Left colon (tissue), 2 donors: ENCODE data around the gene CATSPER3. TPM values are rescaled to one million over a fixed set of nuclear protein-coding genes. Genes with fewer than 3 reads are reported as not detected.

Experiments
- ATAC-seq: fragments of 200-7000 bp; cut with Tn5 transposase; one replicate; pipeline ENCODE4 v1.9.1; 2020; ENCODE audit warnings: mild to moderate bottlenecking, moderate library complexity
- DNase-seq, 2 donors: peaks; one replicate each; pipeline ENCODE4 v3.0.0-alpha.2; 2020
- intact Hi-C, 2 donors: fragments of 100-400 bp; cut with DNase I in 1 of 2; cut with micrococcal nuclease in 1 of 2; formaldehyde crosslinking; loops; one replicate each; pipeline versions ENCODE4 v1.11.2 to v1.14.0; 2022; cut with DNase I, micrococcal nuclease
- microRNA-seq, 2 donors: library from miRNA; unstranded; fragments of <30 nt; microRNA quantifications; one replicate each; pipeline versions ENCODE4 v1.1.0 to v1.2.0, GENCODE V29; 2020
- total RNA-seq, 2 donors: library from RNA; stranded (reverse); fragmentation: NEBNext Ultra II Directional; extraction: Animal tissue kit (Norgen Biotek cat#: 25700); gene quantifications; one replicate each; pipeline ENCODE4 v1.2.1, GENCODE V29; 2021
- donor health status: DM: no; HTN: no; CAD: no.
- donor health status: DM: yes; HTN: yes; CAD: no.

CATSPER3 gene
- total RNA-seq, 2 donors from 2014 or later = 0.70 to 1.1 TPM

DNA sequence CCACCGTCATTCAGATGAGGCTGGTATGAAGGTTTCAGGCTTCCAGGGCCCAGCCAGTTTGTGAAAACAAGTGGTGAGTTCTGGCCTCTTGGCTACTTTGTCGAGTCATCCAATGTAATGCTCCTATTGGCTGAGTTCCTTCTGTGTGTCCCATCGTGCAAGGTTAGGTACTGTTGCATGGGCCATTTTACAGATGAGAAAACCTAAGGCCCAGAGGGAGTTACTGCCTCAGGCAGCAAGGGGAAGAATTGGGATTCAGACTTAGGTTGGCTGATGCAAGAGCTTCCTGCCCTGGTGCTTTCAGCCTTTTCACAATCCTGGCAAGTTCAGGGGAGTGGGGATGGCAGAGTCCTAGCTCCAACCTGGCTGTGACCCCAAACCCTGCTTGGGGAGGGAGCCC lies 83.7 kb downstream of the CATSPER3 start:
- no peak for DNase-seq
- intact Hi-C loops = no loop called here
- no peak for ATAC-seq

DNA sequence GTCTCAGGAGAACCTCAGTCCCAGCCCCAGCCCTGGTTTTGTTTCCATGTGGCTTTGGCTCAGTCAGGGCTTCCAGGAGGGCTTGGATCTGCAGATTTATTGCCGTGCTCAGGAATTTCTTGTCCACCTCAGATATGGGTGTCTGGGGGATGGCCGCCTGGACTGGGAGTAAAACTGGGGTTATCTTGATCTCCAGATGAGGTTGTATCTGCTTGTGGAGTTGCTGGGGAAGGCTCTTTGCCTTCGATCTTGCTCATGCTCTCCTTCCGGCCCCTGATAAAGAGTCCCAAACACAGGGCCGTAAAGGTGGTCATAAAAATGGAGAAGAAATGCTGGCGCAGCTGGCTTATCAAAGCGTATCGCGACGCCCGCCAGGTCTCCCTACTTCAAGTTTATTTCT lies 84.2 kb downstream of the CATSPER3 start:
- DNase-seq (no peak), ATAC-seq (no peak)
- intact Hi-C loops = no loop called here

DNA sequence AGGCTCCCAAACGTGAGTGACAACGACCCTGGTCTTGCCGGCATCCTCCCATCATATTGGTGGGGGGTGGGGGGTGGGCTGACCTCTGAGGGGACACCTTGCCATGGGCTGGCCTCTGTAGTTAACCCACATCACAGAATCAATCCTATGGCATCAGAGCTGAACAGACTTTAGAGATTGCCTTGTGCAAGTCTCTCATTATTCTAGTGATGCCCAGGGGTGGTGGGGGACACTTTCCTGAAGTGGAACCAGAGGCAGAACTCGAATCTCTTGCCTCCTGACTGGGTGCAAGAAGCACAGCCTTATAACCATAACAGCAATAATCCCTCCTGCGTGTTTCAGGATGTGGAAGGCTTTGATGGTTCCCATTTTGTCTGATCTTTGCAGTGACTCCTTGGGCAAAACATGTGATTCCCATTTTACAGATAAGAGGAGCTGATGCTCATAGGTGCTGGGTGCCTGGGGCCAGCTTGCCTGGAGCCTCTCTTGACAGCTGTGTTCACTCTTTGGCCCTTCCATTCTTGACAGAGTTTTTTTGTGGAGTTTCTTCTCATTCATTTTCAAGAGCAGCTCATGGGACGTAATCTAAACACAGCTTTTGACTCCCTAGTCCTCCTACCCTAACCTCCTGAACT lies 84.9 kb downstream of the CATSPER3 start:
- ATAC-seq (no peak), DNase-seq (no peak)
- intact Hi-C loops = no loop called here

DNA sequence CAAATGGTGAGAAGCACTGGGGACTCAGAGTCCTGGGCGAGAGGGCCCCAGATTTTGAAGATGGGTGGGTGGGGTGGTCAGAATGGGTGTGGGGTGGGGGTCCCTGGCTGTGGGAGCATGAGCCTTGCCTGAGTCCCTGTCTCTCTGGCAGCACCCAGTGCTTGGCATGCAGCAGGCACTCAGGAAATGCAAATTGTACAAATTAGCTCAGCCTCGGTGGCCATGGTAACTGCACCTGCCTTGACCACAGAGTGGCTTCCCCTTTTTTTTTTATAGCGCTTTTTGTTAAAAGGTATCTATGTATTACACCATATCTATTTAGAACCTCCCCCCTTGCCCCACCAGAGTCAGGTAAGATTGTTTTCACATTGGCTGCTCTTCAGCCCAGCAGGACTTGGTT lies 85.6 kb downstream of the CATSPER3 start:
- no peak for ATAC-seq
- intact Hi-C loops = no loop called here
- DNase-seq = peak in 1 of 2 donors; percentile 36

DNA sequence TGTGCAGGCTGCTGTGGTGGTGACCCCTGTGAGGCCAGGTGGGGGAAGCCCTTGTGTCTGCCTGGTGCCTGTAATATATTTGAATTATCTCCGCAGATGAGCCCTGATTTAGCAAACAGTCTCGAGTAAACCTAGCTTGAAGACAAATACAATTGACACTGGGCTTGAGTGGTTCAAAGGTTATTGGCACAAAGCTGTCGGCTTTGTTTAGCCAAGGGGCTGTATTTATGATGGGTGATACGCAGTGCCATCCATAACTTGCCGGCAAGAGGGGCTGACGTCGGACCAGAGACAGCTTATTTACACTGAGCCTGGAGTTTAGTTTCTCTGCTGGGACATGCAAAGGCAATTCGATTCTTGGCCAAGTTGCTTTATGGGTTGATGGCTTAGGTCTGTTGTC lies 86.3 kb downstream of the CATSPER3 start:
- DNase-seq = no peak

DNA sequence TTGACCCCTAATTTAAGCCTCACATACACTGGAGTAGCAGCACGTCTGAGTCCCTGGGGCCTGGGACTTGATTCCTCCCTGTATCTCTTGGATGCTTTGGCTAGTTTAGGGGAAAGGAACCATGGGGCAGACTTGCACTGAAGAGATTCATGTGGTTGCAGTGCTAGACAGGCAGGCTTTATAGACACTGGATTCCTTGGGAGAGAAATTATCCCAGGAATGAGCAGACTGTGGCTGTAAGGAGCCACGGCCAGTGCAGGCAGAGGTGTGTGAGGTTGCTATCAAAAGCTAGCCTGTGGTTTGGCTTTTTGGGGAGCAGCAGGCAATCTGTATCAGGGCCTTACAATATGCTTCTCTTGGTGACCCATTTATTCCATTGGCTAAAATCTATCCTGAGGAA lies 86.8 kb downstream of the CATSPER3 start:
- ATAC-seq (no peak), DNase-seq (no peak)
- intact Hi-C loops = no loop called here

More for the DNA sequence above, 86.3 kb downstream of the CATSPER3 start:
- intact Hi-C loops = no loop called here
- no peak for ATAC-seq

DNA sequence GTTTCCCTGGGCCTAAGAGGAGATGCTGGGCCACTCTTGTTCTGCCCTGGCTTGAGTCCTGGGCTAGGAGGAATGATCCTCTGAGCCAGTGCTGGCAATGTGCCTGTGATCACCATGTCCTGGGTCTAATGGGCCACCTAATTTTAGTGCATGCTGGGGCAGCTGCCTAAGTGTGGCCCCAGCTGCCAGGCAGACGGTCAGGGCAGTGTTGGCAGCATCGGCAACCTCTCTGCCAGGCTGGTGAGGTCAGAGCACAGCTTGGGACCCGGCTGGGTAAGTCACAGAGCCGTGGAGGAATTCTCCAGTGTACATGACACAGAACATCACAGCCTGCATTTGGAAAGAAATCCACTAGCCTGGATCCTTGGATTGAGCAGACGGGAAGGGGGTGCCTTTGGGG lies 87.7 kb downstream of the CATSPER3 start:
- ATAC-seq (no peak), DNase-seq (no peak)
- intact Hi-C loops = no loop called here

DNA sequence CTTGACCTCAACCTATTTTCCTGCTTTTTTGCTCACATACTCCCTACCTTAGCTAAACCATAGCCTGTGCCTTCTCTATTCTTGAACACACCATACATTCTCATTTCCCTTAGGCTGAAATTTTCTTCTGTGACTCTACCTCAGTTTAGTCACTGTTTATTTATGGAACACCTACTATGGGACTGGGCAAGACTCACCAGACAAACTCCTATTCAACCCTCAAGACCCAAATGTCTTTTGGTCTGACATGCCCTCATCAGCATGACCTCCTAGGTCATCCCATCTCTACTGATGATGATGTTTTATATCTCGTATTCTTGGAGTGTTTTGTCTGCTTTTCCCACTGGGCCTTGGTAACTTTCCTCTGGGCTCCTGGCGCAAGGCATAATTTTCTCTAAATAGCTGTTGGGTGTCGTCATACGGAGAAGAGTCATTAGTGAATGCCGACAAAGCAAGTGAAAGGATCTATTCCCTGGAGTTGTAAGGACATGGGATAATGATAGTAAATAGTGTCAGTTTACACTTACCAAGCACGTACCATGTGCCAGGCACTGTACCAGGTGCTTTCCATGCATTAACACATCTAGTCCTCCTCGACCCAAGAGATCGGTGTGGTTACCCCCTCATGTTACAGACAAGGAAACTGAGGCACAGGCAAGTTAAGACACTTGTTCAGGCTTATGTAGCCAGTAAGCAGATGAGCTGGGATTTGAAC lies 88.8 kb downstream of the CATSPER3 start:
- ATAC-seq (no peak), DNase-seq (no peak)
- intact Hi-C loops = no loop called here

DNA sequence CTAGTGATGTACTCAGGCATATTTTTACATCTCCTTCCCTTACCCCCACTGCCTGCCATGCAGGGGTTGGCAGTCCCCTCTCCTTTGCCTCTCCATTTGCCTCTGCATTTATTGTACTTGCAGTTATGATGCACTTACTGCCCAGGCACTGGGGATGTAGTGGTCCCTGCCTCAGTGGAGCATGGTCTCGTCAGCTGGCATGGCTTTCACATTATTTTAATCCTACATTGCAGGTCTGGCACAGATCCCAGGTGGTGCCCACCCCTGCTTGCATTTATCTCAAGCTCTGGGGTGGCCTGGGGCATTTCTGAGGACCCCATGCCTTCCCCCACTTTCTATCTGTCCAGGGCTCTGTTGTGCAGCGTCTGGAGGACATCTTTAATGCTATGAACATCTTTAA lies 89.5 kb downstream of the CATSPER3 start:
- intact Hi-C loops = no loop called here
- DNase-seq (no peak), ATAC-seq (no peak)

DNA sequence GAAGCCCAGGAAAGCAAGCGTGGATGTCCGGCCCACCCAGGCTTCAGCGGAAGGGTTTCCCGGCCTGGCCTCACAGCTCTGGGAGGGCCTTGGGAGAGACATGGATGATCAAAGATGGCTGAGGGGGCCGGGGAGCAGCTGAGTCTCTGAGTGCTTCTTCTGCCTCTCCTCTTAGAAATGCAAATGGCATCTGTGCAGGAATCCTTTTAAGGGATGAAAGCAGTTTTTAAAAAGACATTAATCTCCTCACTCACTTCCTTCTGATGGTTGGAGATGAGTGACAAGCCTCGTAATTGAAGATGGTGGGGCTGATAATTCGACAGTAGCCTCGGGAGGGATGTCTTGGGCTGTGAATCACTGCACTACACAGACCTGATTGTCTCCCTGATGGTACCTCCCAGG lies 90.6 kb downstream of the CATSPER3 start:
- DNase-seq (no peak), ATAC-seq (no peak)
- intact Hi-C loops = no loop called here

DNA sequence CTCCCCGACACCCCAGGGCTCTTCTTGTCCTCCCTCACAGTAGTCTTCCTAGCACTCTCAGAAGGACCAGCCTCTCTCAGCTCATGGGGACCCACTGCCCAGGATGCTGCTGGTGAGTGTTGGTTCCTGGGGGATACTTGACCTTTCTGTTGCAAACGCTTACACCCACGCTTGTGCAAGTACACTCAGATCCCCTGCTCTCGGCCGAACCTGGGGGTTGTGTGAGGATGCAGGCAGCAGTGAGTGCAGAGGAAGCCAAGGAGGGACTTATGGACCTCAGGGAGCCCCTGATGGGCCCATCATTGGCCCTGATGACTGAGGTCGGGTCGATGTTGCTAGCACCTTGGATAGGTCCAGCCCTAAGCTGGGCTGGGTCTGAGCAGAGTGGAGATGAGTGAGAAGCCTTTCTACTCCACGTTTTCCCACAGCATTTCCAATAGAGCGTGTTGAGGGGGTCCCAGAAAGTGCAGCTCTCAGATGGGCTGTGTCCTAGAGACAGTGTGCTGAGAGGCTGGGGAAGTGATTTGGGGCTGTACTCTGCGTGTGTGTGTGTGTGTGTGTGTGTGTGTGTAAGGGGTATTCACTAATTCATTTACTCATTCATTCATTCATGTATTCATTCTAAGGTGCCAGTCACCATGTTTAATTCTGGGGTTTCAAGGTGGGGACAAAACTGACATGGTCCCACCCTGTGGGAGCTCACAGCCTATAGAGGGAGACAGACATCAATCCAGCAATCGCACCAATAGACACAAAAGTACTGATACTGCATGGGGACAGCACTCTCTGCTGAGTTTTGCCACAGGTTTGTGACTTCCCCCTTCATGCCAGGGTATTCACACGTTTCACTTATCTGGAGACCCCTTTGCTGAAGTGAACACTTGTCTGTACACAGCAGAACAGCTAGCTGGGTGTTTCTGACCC lies 91.6 kb downstream of the CATSPER3 start:
- DNase-seq (no peak), ATAC-seq (no peak)
- intact Hi-C loops = no loop called here

DNA sequence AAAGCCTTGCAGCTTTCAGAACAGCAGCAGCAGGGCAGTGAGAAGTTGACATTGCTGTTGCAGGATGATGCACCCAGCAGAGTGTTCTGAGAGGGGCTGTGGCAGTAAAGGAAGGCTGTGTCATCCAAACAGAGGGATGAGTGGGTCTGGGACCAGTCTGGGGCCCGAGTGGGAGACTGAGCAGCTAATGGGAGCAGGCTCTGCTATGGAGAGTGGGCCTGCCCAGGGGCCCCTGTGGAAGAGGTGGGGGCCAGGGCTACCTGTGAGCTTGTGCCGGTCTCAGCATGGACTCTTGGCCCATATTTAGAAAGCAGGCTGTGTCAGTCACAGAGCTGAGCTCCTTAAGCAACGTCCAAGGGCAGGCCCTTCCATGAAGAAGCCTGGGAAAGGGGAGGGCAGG lies 92.3 kb downstream of the CATSPER3 start:
- no peak for DNase-seq
- intact Hi-C loops = no loop called here
- ATAC-seq = no peak

DNA sequence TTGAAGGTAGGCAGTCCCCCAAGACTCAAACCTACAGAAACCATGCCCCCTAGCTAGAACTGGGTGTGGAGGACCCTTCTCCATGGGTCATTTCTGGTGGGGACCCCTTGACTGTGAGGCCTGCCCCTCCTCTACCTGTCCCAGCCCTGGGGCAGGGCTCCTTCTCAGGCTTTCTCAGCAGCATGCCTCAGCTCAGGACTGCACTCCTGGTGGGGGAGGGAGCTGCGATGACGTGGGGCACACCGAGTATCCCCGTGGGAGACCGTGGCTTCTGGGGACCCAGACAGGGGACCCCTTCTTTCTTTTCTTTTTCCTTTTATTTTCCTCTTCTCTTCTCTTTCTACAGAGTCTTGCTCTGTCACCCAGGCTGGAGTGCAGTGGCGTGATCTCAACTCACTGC lies 93.3 kb downstream of the CATSPER3 start:
- ATAC-seq (no peak), DNase-seq (no peak)
- intact Hi-C loops = no loop called here

Small RNAs within 50 kb of the gene (microRNA-seq; reads per million reads assigned to microRNA genes)
- 0 to 0.53 reads per million in 2 donors for gene MIR4461

Other genes with a start within 250 kb of the CATSPER3 start
- 10 to 100 TPM; 16.0 to 24.4 TPM for gene CAMLG, start 229.4 kb upstream of the CATSPER3 start, total RNA-seq
- gene DDX46, start 209.1 kb upstream of the CATSPER3 start, total RNA-seq = 10 to 100 TPM; 30.8 to 43.1 TPM
- 10 to 100 TPM; 30.4 to 33.2 TPM for gene C5orf24, start 121.9 kb upstream of the CATSPER3 start, total RNA-seq
- 10 to 100 TPM; 28.2 to 31.2 TPM for gene TXNDC15, start 93.5 kb upstream of the CATSPER3 start, total RNA-seq
- 10 to 100 TPM; 14.6 to 17.6 TPM for gene PCBD2, start 62.8 kb upstream of the CATSPER3 start, total RNA-seq
- 10 to 100 TPM in 1 of 2 donors, 1 to 10 TPM in 1; 6.2 to 12.3 TPM for gene PITX1, start 66.3 kb downstream of the CATSPER3 start, total RNA-seq